Activated T-helper 1 cell treated with anti-CD3 and anti-CD28 coated beads, Interleukin-12 subunit alpha, Interleukin-12 subunit beta, Interleukin-2, Interleukin-4 antibody, amounts not matched to agents 30 ng/mL and 10 ng/mL and 1 ng/mL, durations not matched to agents 14 hours and 24 hours and 36 hours (primary cell): ENCODE data around the gene ACSM2B. TPM values are rescaled to one million over a fixed set of nuclear protein-coding genes. Genes with fewer than 3 reads are reported as not detected.
"Not testable (repeated sequence)": the region's sequence is repeated elsewhere in the genome, so short reads cannot be mapped to it uniquely, and the experiment has no call there.

Experiments used
- DNase-seq: peaks from one replicate; pipeline ENCODE4 v3.0.0; 2021; ENCODE audit warnings: low spot score
- H3K27ac Mint-ChIP-seq: one replicate; pipeline ENCODE4 v1.8.0; 2021; ENCODE audit warnings: mild to moderate bottlenecking, mixed read lengths
- H3K27me3 Mint-ChIP-seq: one replicate; pipeline ENCODE4 v1.8.0; 2022; ENCODE audit warnings: mild to moderate bottlenecking, moderate library complexity, mixed read lengths; ENCODE audit not compliant: insufficient read depth
- H3K36me3 Mint-ChIP-seq: one replicate; pipeline ENCODE4 v1.8.0; 2021; ENCODE audit warnings: low read depth, mixed read lengths
- H3K4me1 Mint-ChIP-seq: one replicate; pipeline ENCODE4 v1.8.0; 2021; ENCODE audit warnings: low read depth, mixed read lengths
- H3K4me3 Mint-ChIP-seq: one replicate; pipeline ENCODE4 v1.8.0; 2021; ENCODE audit warnings: mild to moderate bottlenecking, moderate library complexity, mixed read lengths
- H3K9me3 Mint-ChIP-seq: one replicate; pipeline ENCODE4 v1.8.0; 2021; ENCODE audit warnings: mixed read lengths
- intact Hi-C: fragments of 100-400 bp; cut with micrococcal nuclease; formaldehyde crosslinking; loops from one replicate; pipeline ENCODE4 v1.15.1; 2024
- total RNA-seq: library from RNA; stranded (reverse); gene quantifications from 2 replicates; pipeline ENCODE4 v1.2.3, GENCODE V29; 2022

The ACSM2B gene
- total RNA-seq, 1 donor from 2014 or later = not detected

DNA sequence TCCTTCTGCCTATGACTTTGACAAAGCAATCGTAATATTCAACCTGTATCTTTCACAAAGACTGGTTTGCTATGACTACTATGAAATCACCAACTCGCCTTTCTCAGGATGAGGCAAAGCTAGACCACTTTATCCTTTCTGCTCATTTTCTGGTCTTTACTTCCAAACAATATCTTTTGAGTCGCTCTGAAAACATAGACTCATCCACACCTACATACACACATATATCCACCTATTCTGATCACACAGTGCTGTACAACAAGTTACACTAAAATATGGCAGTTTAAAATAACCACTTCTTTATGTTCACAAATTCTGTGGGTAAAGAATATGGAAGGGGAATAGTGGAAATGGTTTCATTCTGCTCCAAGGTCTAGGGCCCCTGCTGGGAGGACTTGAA, 85.2 kb downstream of the ACSM2B start:
- intact Hi-C loops, H3K27ac Mint-ChIP-seq, H3K36me3 Mint-ChIP-seq, H3K9me3 Mint-ChIP-seq, H3K4me3 Mint-ChIP-seq, H3K27me3 Mint-ChIP-seq, H3K4me1 Mint-ChIP-seq, DNase-seq: not testable (repeated sequence)

Other genes starting within 250 kb of the ACSM2B start
- not detected in 2 replicates for gene GP2, start 248.9 kb downstream of the ACSM2B start, total RNA-seq
- gene UMOD, start 223.7 kb downstream of the ACSM2B start, total RNA-seq = not detected in 2 replicates
- not detected in 2 replicates for gene PDILT, start 171.6 kb downstream of the ACSM2B start, total RNA-seq
- not detected in 2 replicates for gene ACSM5, start 166.8 kb downstream of the ACSM2B start, total RNA-seq
- not detected in 2 replicates for gene ACSM2A, start 124.8 kb downstream of the ACSM2B start, total RNA-seq
- not detected in 2 replicates for gene ACSM1, start 121.3 kb upstream of the ACSM2B start, total RNA-seq
- 42.4 and 43.3 TPM in 2 replicates for gene THUMPD1, start 165.5 kb upstream of the ACSM2B start, total RNA-seq
- 1.9 and 2.9 TPM in 2 replicates for gene ACSM3, start 187.6 kb upstream of the ACSM2B start, total RNA-seq
- 13.9 and 14.2 TPM in 2 replicates for gene ERI2, start 230.1 kb upstream of the ACSM2B start, total RNA-seq
- 7.7 and 8.3 TPM in 2 replicates for gene REXO5, start 230.2 kb upstream of the ACSM2B start, total RNA-seq